BLaER1 (cell line): Measurements from ENCODE around the gene ANO8.
A peak's percentile ranks its signal among the peaks of the same experiment; 100 is the strongest.

ENCODE experiments used
- H3K27ac ChIP-seq: shearing (Covaris generic); formaldehyde crosslinking; 2 replicates; pipeline ENCODE4 v1.8.1; 2022
- H3K27me3 ChIP-seq: shearing (Covaris generic); formaldehyde crosslinking; 2 replicates; pipeline ENCODE4 v1.8.1; 2022
- H3K36me3 ChIP-seq: shearing (Covaris generic); formaldehyde crosslinking; 2 replicates; pipeline ENCODE4 v1.8.1; 2022
- H3K4me1 ChIP-seq: shearing (Covaris generic); formaldehyde crosslinking; 2 replicates; pipeline ENCODE4 v1.8.1; 2022
- H3K4me2 ChIP-seq: shearing (Covaris generic); formaldehyde crosslinking; 2 replicates; pipeline ENCODE4 v1.8.1; 2022
- H3K4me3 ChIP-seq: shearing (Covaris generic); formaldehyde crosslinking; 2 replicates; pipeline ENCODE4 v1.8.1; 2022
- H3K9ac ChIP-seq: shearing (Covaris generic); formaldehyde crosslinking; 2 replicates; pipeline ENCODE4 v1.8.1; 2022
- H3K9me3 ChIP-seq: shearing (Covaris generic); formaldehyde crosslinking; 2 replicates; pipeline ENCODE4 v1.8.1; 2022
- H4K20me1 ChIP-seq: shearing (Covaris generic); formaldehyde crosslinking; 2 replicates; pipeline ENCODE4 v1.8.1; 2022
- Cebpa-rat ChIP-seq: shearing (Covaris generic); IDR thresholded peaks from 2 replicates; pipeline ENCODE4 v1.8.1; 2022

The ANO8 gene

GRCh38 chr19:17336872-17337674 lies 2.4 kb upstream of the ANO8 start, which contains the start of gene GTPBP3:
Gene GTPBP3 (plus strand): TSS chr19:17337553. CDS start chr19:17337612, 59 bp downstream.
- Histone ChIP-seq H3K9ac (peak within 1 kb of the TSS; percentile 87), H3K27me3 (no peaks in the 10 kb centered on the region), H3K4me2 (peak within 1 kb of the TSS; percentile 99), H3K9me3 (peaks cover 4% of the 10 kb centered on the region; the same call in 1 of the 2 replicates), H3K4me1 (peaks cover 40% of the 10 kb centered on the region), H3K4me3 (peak within 1 kb of the TSS; percentile 75), H4K20me1 (no peaks in the 10 kb centered on the region), H3K27ac (peak within 1 kb of the TSS; percentile 84), H3K36me3 (peaks cover 29% of the 10 kb centered on the region)
- no peak for TF ChIP-seq Cebpa-rat

GRCh38 chr19:17335575-17335974 lies 920 bp upstream of the ANO8 start:
- Histone ChIP-seq H3K4me2 (peak overlapping the region; percentile 94), H3K4me1 (peaks cover 46% of the 10 kb centered on the region), H3K36me3 (peaks cover 25% of the 10 kb centered on the region), H3K27me3 (peaks cover 4% of the 10 kb centered on the region; the same call in 1 of the 2 replicates), H3K9ac (no peak overlapping the region), H4K20me1 (no peaks in the 10 kb centered on the region), H3K27ac (no peak overlapping the region), H3K4me3 (no peak overlapping the region), H3K9me3 (peaks cover 4% of the 10 kb centered on the region; the same call in 1 of the 2 replicates)
- no peak for TF ChIP-seq Cebpa-rat

GRCh38 chr19:17333611-17334413 lies 843 bp downstream of the ANO8 start:
- peak overlapping the region; percentile 86 for H3K27ac ChIP-seq
- H3K4me3 ChIP-seq = peak overlapping the region; percentile 91
- H4K20me1 ChIP-seq = peaks cover 10% of the 10 kb centered on the region; the same call in 1 of the 2 replicates
- peaks cover 23% of the 10 kb centered on the region for H3K36me3 ChIP-seq
- peaks cover 62% of the 10 kb centered on the region for H3K4me1 ChIP-seq
- H3K9ac ChIP-seq = peak overlapping the region; percentile 87
- H3K27me3 ChIP-seq = peaks cover 21% of the 10 kb centered on the region
- H3K9me3 ChIP-seq = peaks cover 4% of the 10 kb centered on the region; the same call in 1 of the 2 replicates
- peak overlapping the region; percentile 94 for H3K4me2 ChIP-seq
- TF ChIP-seq Cebpa-rat = no peak

- no peak for TF ChIP-seq Cebpa-rat
- Histone ChIP-seq H3K4me2 (peak overlapping the region; percentile 28), H3K27ac (no peak overlapping the region), H3K9me3 (peaks cover 4% of the 10 kb centered on the region; the same call in 1 of the 2 replicates), H3K27me3 (peaks cover 23% of the 10 kb centered on the region), H3K4me1 (peaks cover 60% of the 10 kb centered on the region), H3K36me3 (peaks cover 20% of the 10 kb centered on the region), H3K4me3 (no peak overlapping the region), H3K9ac (no peak overlapping the region), H4K20me1 (peaks cover 10% of the 10 kb centered on the region; the same call in 1 of the 2 replicates)
These were observed 1.7 kb downstream of the ANO8 start for GRCh38 chr19:17332677-17333581.

GRCh38 chr19:17332360-17332676 lies 2.3 kb downstream of the ANO8 start:
- Histone ChIP-seq H3K4me3 (no peak overlapping the region), H4K20me1 (peaks cover 14% of the 10 kb centered on the region), H3K27me3 (peaks cover 23% of the 10 kb centered on the region), H3K4me1 (peaks cover 63% of the 10 kb centered on the region), H3K27ac (no peak overlapping the region), H3K36me3 (peaks cover 23% of the 10 kb centered on the region), H3K9me3 (peaks cover 4% of the 10 kb centered on the region; the same call in 1 of the 2 replicates), H3K9ac (no peak overlapping the region), H3K4me2 (0 out of 2 replicates have a peak overlapping the region, but pooled peaks have one; percentile 28)
- no peak for TF ChIP-seq Cebpa-rat

- peaks cover 26% of the 10 kb centered on the region for H3K36me3 ChIP-seq
- peaks cover 15% of the 10 kb centered on the region for H4K20me1 ChIP-seq
- H3K9ac ChIP-seq = no peak overlapping the region
- no peak overlapping the region for H3K4me3 ChIP-seq
- peaks cover 63% of the 10 kb centered on the region for H3K4me1 ChIP-seq
- TF ChIP-seq Cebpa-rat = no peak
- peaks cover 23% of the 10 kb centered on the region for H3K27me3 ChIP-seq
- peaks cover 4% of the 10 kb centered on the region; the same call in 1 of the 2 replicates for H3K9me3 ChIP-seq
- no peak overlapping the region; the same call in 1 of the 2 replicates for H3K4me2 ChIP-seq
- no peak overlapping the region for H3K27ac ChIP-seq
These were observed 3.6 kb downstream of the ANO8 start for GRCh38 chr19:17331045-17331558.

GRCh38 chr19:17330262-17331044 lies 4.2 kb downstream of the ANO8 start:
- no peak overlapping the region for H3K9ac ChIP-seq
- H3K9me3 ChIP-seq = peaks cover 4% of the 10 kb centered on the region; the same call in 1 of the 2 replicates
- no peak overlapping the region for H3K4me3 ChIP-seq
- no peak for TF ChIP-seq Cebpa-rat
- H4K20me1 ChIP-seq = peaks cover 15% of the 10 kb centered on the region
- H3K4me1 ChIP-seq = peaks cover 56% of the 10 kb centered on the region
- peaks cover 23% of the 10 kb centered on the region for H3K27me3 ChIP-seq
- peaks cover 26% of the 10 kb centered on the region for H3K36me3 ChIP-seq
- H3K27ac ChIP-seq = no peak overlapping the region
- H3K4me2 ChIP-seq = peak overlapping the region; percentile 95
